ENCODE data around the gene FAM240A.

DNA sequence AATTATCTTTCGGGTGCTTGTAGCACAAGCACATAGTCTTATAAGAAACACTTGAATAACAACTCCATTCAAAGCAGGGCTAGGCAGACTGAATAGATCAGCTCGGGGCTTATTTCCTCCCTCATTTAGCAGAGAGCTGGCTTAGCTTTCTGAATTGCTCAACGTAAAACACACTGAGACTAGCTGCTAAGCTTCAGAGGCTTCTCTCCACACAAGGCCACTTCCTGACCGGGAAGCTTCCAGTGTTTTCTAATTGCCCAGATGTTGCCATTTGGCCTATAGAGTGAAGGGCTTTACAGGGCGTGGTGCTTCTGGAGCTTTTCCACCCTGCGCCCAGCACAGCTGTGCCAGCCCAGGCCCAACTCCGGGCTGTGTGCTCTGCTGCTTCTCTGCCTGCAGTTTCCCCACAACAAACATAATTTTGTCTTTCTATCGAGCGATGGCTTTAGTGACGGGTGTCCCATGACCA is 16.6 kb downstream of the FAM240A start:
- TF ChIP-seq, protein P1, sequence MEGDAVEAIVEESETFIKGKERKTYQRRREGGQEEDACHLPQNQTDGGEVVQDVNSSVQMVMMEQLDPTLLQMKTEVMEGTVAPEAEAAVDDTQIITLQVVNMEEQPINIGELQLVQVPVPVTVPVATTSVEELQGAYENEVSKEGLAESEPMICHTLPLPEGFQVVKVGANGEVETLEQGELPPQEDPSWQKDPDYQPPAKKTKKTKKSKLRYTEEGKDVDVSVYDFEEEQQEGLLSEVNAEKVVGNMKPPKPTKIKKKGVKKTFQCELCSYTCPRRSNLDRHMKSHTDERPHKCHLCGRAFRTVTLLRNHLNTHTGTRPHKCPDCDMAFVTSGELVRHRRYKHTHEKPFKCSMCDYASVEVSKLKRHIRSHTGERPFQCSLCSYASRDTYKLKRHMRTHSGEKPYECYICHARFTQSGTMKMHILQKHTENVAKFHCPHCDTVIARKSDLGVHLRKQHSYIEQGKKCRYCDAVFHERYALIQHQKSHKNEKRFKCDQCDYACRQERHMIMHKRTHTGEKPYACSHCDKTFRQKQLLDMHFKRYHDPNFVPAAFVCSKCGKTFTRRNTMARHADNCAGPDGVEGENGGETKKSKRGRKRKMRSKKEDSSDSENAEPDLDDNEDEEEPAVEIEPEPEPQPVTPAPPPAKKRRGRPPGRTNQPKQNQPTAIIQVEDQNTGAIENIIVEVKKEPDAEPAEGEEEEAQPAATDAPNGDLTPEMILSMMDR (IDR thresholded peaks at IDR 0.05), result no peak
- TF ChIP-seq POLR2A (IDR thresholded peaks at IDR 0.05), result no peak

Data from prostate gland (tissue), 2 donors.